Mesodermal cell (in vitro differentiated cells): ENCODE results near the gene GRIA1.

Experiments
- H3K27ac ChIP-seq: 2 replicates; pipeline ENCODE4 v1.7.0; 2013; ENCODE audit warnings: mild to moderate bottlenecking, low read depth, low read length, moderate library complexity; ENCODE audit not compliant: severe bottlenecking
- H3K36me3 ChIP-seq: 2 replicates; pipeline ENCODE4 v1.7.1; 2013; ENCODE audit warnings: mild to moderate bottlenecking, low read length, moderate library complexity; ENCODE audit not compliant: control insufficient read depth, insufficient read depth
- H3K4me1 ChIP-seq: one replicate; pipeline ENCODE4 v1.7.1; 2013; ENCODE audit warnings: mild to moderate bottlenecking, low read length; ENCODE audit not compliant: insufficient read depth, control insufficient read depth, poor library complexity, severe bottlenecking
- H3K4me3 ChIP-seq: 2 replicates; pipeline ENCODE4 v1.7.0; 2013; ENCODE audit warnings: low read length, control low read depth, mild to moderate bottlenecking; ENCODE audit not compliant: insufficient read depth, poor library complexity, severe bottlenecking; ENCODE audit errors: extremely low read depth
- H3K9me3 ChIP-seq: 2 replicates; pipeline ENCODE4 v1.7.1; 2013; ENCODE audit warnings: mild to moderate bottlenecking, low read length, moderate library complexity; ENCODE audit not compliant: control insufficient read depth
- WGBS, 2 experiments: methylation state at CpG; one replicate each; pipeline ENCODE4 v1.1.5; 2013; ENCODE audit warnings: missing lambda C conversion rate in 2 of 2; ENCODE audit not compliant: insufficient coverage in 2 of 2; 5-methylcytosine and 5-hydroxymethylcytosine counted together

The GRIA1 gene

DNA sequence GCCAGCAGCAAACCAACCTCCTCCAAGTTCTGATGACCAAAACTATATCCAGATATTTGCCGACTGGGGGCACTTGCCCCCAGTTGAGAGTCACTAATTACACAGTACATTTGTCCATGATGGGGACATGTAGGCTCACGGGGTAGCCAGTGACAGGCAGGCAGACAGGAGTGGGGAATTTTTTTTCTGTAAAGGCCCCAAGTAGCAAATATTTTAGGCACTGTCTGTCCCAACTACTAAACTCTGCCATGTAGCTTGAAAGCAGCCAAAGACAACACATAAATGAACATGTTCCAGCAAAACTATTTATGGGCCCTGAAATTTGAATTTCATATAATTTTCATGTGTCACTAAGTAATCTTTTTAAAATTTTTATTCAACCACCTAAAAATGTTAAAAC, 80.7 kb downstream of the GRIA1 start:
- Histone ChIP-seq H3K4me3 (no peak overlapping the region), H3K27ac (no peak overlapping the region), H3K9me3 (no peaks in the 10 kb centered on the region), H3K4me1 (no peaks in the 10 kb centered on the region), H3K36me3 (no peaks in the 10 kb centered on the region)
- WGBS, 2 experiments: no CpG with 5 or more reads among the region's 2 CpGs

DNA sequence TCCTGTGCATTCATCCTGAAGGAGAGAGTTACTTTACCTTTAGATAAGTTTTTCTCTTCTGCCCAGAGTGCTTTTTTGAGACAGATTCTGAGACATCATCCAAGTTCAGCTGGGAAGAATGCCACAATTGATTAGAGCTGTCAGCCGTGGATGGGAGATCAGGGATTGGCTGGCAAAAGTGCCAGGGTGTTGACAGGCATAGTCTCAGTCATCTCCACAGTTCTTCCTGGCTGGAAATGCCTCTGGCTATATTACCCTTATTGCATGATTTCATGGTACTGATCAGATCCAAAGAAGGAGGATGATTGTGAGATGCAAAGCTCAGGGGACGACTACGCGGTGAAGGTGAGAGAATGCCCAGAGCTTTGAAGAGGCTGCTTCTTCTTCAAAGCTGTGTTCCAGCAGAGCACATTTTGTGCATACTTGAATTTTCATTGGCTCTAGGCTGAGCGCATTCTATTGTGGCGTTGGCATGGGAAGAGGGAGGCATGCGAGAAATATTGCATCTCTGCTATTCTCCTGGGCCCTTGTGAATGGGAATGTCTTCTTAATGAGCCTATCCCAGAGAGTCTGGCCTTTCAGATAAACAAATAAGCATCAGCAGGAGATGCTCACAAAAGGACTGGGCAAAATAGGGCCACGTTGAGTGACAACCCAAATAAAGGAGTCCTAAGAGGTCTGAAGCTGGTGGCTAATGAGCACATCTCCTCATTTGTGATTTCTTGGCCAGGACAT, 82.1 kb downstream of the GRIA1 start:
- H3K27ac ChIP-seq: no peak overlapping the region
- WGBS, 2 experiments: 77 to 82% methylated on average over 8 of the region's 8 CpGs
- no peaks in the 10 kb centered on the region for H3K9me3 ChIP-seq
- no peaks in the 10 kb centered on the region for H3K36me3 ChIP-seq
- no peak overlapping the region for H3K4me3 ChIP-seq
- no peaks in the 10 kb centered on the region for H3K4me1 ChIP-seq

DNA sequence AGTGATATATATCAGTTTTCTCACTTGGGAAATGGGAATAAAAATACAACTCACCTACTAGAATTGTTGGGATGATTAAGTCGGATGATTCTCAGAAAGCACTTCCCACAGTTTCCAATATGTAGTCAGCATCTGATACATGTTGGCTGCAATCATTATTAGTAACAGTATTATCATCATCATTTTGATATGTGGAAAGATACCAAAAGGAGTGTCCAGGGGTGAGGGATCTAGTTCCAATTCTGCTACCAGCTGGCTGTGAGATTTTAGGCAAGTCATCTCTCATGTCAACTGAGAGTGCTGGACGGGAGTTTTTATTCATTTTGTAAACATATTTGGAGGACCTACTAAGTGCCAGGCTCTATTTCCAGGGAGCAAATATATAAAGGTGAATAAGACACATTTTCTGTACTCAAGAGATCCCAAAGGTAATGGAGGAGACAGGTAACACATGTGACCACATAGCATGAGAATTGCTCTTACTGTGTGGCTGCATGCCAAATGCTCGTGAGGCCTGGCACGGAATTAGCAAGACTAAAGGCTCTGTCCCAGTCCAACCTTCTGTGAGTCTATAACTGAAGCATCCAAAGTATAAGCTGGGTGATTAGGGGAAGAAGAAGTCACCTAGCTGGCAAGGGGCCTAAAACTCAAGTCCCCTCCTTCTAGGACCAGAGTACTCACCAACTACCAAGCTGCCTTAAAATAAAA, 83.0 kb downstream of the GRIA1 start:
- WGBS, 2 experiments: 71% methylated on average over 3 of the region's 4 CpGs; no CpG with 5 or more reads in 1 of the 2 experiments
- no peaks in the 10 kb centered on the region for H3K9me3 ChIP-seq
- no peaks in the 10 kb centered on the region for H3K4me1 ChIP-seq
- no peaks in the 10 kb centered on the region for H3K36me3 ChIP-seq
- no peak overlapping the region for H3K4me3 ChIP-seq
- H3K27ac ChIP-seq: no peak overlapping the region

DNA sequence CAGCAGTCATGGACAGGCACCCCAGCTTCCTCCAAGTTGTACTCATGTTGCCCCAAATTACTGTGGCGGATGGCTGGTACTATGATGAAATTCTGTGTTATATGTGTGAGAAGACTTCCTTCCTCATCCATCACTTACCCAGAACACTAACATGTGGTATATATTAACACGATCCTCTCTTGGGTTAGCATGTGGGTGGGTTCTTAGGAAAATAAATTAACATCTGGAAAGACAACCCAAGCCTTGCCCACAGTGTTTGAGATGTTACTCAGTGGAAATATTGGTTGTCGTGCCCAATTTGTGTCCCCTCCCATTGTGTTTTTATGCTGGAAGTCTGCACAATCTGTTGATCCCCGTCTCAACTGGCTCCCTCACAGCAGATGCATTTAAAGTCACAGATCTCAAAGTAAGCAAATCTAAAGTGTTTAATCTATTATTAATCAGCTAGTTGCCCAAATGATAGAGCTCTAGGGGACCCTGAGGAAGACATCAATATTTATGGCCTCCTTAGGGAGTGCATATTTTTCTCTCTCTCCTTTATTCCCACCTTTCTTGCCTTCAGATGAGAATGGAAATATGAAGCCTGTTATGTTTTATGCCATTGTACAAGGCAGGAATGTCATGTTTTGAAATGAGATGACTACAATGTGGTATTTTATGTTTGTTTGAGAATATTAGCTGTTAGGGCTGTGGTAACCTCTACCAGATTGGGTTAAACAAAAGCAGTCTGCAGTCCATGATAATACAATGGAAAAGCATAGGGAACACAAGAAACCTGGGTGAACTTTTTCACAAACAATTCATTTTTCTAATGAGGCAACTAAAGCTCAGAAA, 93.9 kb downstream of the GRIA1 start:
- Histone ChIP-seq H3K9me3 (no peaks in the 10 kb centered on the region), H3K36me3 (no peaks in the 10 kb centered on the region), H3K4me1 (peaks cover 2% of the 10 kb centered on the region), H3K27ac (no peak overlapping the region), H3K4me3 (no peak overlapping the region)
- WGBS, 2 experiments: no CpG with 5 or more reads among the region's 4 CpGs

DNA sequence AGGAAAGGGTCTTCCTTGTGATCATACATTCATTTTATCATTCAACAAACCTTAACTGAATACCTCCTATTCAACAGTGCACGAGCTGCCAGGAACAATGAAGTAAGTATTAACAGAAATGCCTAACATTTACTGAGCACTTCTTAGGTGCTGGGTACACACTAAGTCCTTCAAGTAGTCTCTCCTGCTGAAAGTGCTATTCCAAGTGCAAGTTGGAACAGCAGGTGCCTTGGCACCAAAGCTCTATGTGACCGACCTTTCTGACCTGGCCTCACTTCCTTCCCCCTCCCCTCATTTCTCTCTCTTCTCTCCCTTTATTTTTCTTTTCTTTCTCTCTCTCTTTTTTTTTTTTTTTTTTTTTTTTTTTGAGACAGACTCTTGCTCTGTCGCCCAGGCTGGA, 94.5 kb downstream of the GRIA1 start:
- Histone ChIP-seq H3K9me3 (no peaks in the 10 kb centered on the region), H3K27ac (no peak overlapping the region), H3K4me1 (peaks cover 2% of the 10 kb centered on the region), H3K4me3 (no peak overlapping the region), H3K36me3 (no peaks in the 10 kb centered on the region)
- 60 to 100% methylated on average over 1 to 2 of the region's 3 CpGs for WGBS, 2 experiments

DNA sequence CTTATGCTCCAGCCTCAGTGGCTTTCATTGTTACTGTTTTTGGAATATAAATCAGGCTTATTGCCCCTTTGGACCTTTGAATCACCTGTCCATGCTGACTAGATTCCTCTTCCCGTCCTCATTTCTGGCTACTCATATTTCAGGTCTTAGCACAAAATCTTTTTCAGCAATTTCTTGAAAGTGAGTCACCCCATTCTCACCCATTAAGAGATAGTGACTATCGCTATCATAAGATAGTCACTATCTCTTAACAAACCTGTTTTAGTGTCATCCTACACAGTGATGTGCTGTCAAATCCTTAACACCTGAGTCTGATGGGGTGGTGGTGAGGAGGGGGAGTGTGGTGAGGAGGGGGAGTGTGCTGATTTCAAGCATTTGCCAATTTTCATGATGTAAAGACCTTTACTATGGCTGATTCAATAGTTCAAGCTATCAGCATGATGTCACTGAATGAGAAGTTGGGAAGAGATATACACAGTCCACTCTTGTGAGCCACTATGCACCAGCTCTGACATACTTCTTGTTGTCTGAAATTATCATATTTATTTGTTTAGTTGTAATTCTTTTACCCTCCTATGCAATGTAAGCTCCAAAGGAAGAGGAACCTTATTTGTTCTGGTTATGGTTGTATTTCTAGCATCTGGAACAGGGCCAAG, 95.3 kb downstream of the GRIA1 start:
- Histone ChIP-seq H3K4me1 (peaks cover 1% of the 10 kb centered on the region), H3K4me3 (no peak overlapping the region), H3K9me3 (no peaks in the 10 kb centered on the region), H3K36me3 (no peaks in the 10 kb centered on the region), H3K27ac (no peak overlapping the region)
- WGBS, 2 experiments: 35 to 55% methylated on average over 1 of the region's 2 CpGs

DNA sequence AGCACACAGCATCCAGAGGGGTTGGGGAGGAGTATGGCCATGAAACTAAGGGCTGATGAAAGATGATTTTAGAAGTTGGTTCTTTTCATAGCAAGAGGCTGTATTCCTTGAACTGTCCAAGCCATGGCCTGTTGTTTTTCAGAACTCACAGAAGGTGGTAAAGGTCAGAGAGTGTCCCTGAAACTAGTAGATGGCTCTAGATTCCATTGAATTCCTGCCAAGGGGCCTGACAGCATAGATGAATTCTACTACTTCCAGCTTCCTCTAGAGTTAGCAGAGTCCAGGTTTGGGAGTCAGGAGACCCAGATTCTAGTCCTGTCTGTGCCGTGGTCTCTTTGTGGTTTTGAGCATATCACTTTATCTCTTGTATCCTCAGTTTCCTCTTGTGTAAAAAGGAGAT, 101.6 kb downstream of the GRIA1 start:
- Histone ChIP-seq H3K36me3 (no peaks in the 10 kb centered on the region), H3K27ac (no peak overlapping the region), H3K4me3 (no peak overlapping the region), H3K4me1 (no peaks in the 10 kb centered on the region), H3K9me3 (no peaks in the 10 kb centered on the region)
- WGBS, 2 experiments: no CpG with 5 or more reads among the region's 1 CpG

DNA sequence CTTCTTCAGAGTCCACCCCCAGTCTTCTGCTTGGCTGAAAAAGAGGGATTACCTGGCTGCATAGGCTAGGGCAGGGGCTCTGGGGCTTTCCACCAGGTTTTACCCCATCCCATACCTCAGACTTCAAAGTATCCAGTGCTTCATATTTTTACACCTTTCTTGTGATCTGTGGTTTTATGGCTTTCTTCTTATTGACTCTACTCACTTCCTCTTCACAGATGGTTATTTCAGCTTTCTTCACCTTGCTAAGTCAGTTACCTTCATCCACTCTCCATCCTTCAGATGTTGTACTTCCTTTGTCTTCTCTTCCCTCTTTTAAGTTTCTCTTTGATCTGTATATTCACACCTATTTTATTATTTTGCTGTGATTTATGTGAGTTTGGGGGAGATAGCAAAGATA, 104.3 kb downstream of the GRIA1 start:
- no peaks in the 10 kb centered on the region for H3K36me3 ChIP-seq
- no peak overlapping the region for H3K4me3 ChIP-seq
- H3K4me1 ChIP-seq: no peaks in the 10 kb centered on the region
- H3K27ac ChIP-seq: no peak overlapping the region
- no peaks in the 10 kb centered on the region for H3K9me3 ChIP-seq

DNA sequence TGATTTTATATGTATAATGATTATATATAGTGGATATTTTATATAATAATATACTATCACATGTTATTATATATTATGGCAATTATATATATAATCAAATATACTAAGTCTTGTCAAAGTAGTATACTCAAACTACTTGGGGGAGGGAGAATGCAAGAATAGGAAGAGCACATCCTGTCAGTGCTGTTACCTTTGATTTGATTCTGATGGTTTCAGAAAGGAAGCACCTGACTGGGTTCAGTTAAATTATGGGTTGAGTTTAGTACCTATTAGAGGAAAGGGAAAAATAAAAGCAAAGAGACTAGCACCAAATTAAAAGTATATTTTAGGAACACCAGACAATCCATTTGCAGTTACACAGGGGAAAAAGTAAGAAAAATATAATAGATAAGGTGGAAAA, 107.6 kb downstream of the GRIA1 start:
- Histone ChIP-seq H3K36me3 (no peaks in the 10 kb centered on the region), H3K4me3 (no peak overlapping the region), H3K9me3 (no peaks in the 10 kb centered on the region), H3K4me1 (no peaks in the 10 kb centered on the region), H3K27ac (no peak overlapping the region)

DNA sequence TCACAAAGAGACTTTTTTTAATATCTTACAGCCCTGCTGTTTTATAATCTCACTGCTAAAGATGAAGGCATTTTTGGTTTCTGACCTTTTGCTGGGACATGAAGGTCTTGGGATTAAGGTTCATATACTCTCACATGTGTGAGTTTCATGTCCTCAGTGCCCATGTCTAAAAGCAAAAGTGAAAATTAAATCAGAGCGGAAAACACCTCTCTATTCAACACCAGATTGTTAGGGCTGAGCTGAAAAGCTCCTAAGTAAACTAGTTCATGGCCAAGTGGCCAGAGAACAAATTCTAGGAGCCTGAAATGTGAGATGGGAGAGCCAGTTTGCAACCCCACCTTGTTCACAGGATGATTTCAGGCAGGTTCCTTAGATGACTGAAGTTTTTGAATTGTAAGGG, 110.9 kb downstream of the GRIA1 start:
- H3K4me3 ChIP-seq: no peak overlapping the region
- no peaks in the 10 kb centered on the region for H3K36me3 ChIP-seq
- WGBS, 2 experiments: no CpG with 5 or more reads among the region's 1 CpG

More for the DNA sequence above, 110.9 kb downstream of the GRIA1 start:
- Histone ChIP-seq H3K4me1 (no peaks in the 10 kb centered on the region), H3K9me3 (no peaks in the 10 kb centered on the region), H3K27ac (no peak overlapping the region)
